H9 (cell line): Measurements from ENCODE around the gene DAAM2. TPM values are rescaled to one million over a fixed set of nuclear protein-coding genes. Genes with fewer than 3 reads are reported as not detected.

ENCODE experiments used
- DNase-seq: peaks from one replicate; pipeline ENCODE4 v3.0.0-alpha.2; 2017
- H2AFZ ChIP-seq: one replicate; pipeline ENCODE4 v1.6.1; 2013; ENCODE audit warnings: mild to moderate bottlenecking, low read length, control low read depth, moderate library complexity
- H2AK5ac ChIP-seq: 2 replicates; pipeline ENCODE4 v1.6.1; 2013; ENCODE audit warnings: low read length, control low read depth, mixed read lengths; ENCODE audit not compliant: insufficient read length
- H2BK120ac ChIP-seq: one replicate; pipeline ENCODE4 v1.6.1; 2013; ENCODE audit warnings: low read depth, mild to moderate bottlenecking, low read length, control low read depth, inconsistent platforms; ENCODE audit not compliant: poor library complexity, severe bottlenecking
- H2BK12ac ChIP-seq: 2 replicates; pipeline ENCODE4 v1.6.1; 2013; ENCODE audit warnings: low read length, control low read depth, mixed read lengths, low read depth; ENCODE audit not compliant: insufficient read length
- H2BK15ac ChIP-seq: 2 replicates; pipeline ENCODE4 v1.6.1; 2013; ENCODE audit warnings: low read depth, low read length, control low read depth
- H2BK20ac ChIP-seq: one replicate; pipeline ENCODE4 v1.6.1; 2013; ENCODE audit warnings: low read depth, mild to moderate bottlenecking, low read length, control low read depth, inconsistent platforms; ENCODE audit not compliant: poor library complexity, severe bottlenecking
- H2BK5ac ChIP-seq: 2 replicates; pipeline ENCODE4 v1.6.1; 2013; ENCODE audit warnings: low read length, control low read depth, mixed read lengths; ENCODE audit not compliant: insufficient read length
- H3K14ac ChIP-seq: 2 replicates; pipeline ENCODE4 v1.6.1; 2013; ENCODE audit warnings: low read length, control low read depth; ENCODE audit not compliant: insufficient read depth
- H3K18ac ChIP-seq: 2 replicates; pipeline ENCODE4 v1.6.1; 2013; ENCODE audit warnings: low read depth, mild to moderate bottlenecking, mixed read lengths, low read length, control low read depth; ENCODE audit not compliant: insufficient read length
- H3K23ac ChIP-seq: 2 replicates; pipeline ENCODE4 v1.6.1; 2013; ENCODE audit warnings: low read length, control low read depth, mixed read lengths, low read depth; ENCODE audit not compliant: insufficient read length
- H3K23me2 ChIP-seq: 2 replicates; pipeline ENCODE4 v1.6.1; 2013; ENCODE audit warnings: low read depth, mild to moderate bottlenecking, mixed read lengths, low read length, control low read depth; ENCODE audit not compliant: insufficient read length, poor library complexity, severe bottlenecking
- H3K27ac ChIP-seq: 2 replicates; pipeline ENCODE4 v1.5.1; 2013; ENCODE audit warnings: low read length, control low read depth, mixed read lengths, low read depth; ENCODE audit not compliant: insufficient read length
- H3K27me3 ChIP-seq: 2 replicates; pipeline ENCODE4 v1.6.1; 2013; ENCODE audit warnings: low read length, control low read depth, inconsistent platforms; ENCODE audit not compliant: insufficient read depth
- H3K4ac ChIP-seq: 2 replicates; pipeline ENCODE4 v1.6.1; 2013; ENCODE audit warnings: low read depth, mild to moderate bottlenecking, control low read depth, inconsistent platforms, low read length, moderate library complexity
- H3K4me1 ChIP-seq: 2 replicates; pipeline ENCODE4 v1.6.1; 2013; ENCODE audit warnings: low read length, control low read depth, inconsistent platforms; ENCODE audit not compliant: insufficient read depth
- H3K4me2 ChIP-seq: 2 replicates; pipeline ENCODE4 v1.6.1; 2013; ENCODE audit warnings: low read length, control low read depth, mixed read lengths; ENCODE audit not compliant: insufficient read length, insufficient read depth
- H3K56ac ChIP-seq: 2 replicates; pipeline ENCODE4 v1.6.1; 2013; ENCODE audit warnings: low read depth, mild to moderate bottlenecking, mixed read lengths, low read length, control low read depth; ENCODE audit not compliant: insufficient read length
- H3K79me1 ChIP-seq: 2 replicates; pipeline ENCODE4 v1.6.1; 2013; ENCODE audit warnings: low read depth, mild to moderate bottlenecking, moderate library complexity, low read length, control low read depth, inconsistent platforms; ENCODE audit not compliant: insufficient read depth, poor library complexity, severe bottlenecking
- H3K79me2 ChIP-seq: 2 replicates; pipeline ENCODE4 v1.6.1; 2013; ENCODE audit warnings: low read length, control low read depth, inconsistent platforms; ENCODE audit not compliant: insufficient read depth
- H3K9ac ChIP-seq: 2 replicates; pipeline ENCODE4 v1.6.1; 2013; ENCODE audit warnings: low read length, control low read depth, mixed read lengths; ENCODE audit not compliant: insufficient read length; ENCODE audit errors: extremely low read depth
- H3K9me3 ChIP-seq: one replicate; pipeline ENCODE4 v1.6.1; 2013; ENCODE audit warnings: low read depth, low read length, inconsistent platforms; ENCODE audit not compliant: control insufficient read depth
- H3T11ph ChIP-seq: one replicate; pipeline ENCODE4 v1.6.1; 2013; ENCODE audit warnings: mild to moderate bottlenecking, low read length, control low read depth, inconsistent platforms
- H4K20me1 ChIP-seq: one replicate; pipeline ENCODE4 v1.6.1; 2013; ENCODE audit not compliant: control insufficient read depth, insufficient read length, insufficient read depth
- H4K5ac ChIP-seq: 2 replicates; pipeline ENCODE4 v1.6.1; 2013; ENCODE audit warnings: low read depth, mild to moderate bottlenecking, mixed read lengths, low read length, control low read depth; ENCODE audit not compliant: insufficient read length
- H4K8ac ChIP-seq: replicated peaks from 2 replicates; pipeline ENCODE4 v1.6.1; 2013; ENCODE audit warnings: low read length, control low read depth, mixed read lengths, low read depth; ENCODE audit not compliant: insufficient read length
- H4K91ac ChIP-seq: 2 replicates; pipeline ENCODE4 v1.6.1; 2013; ENCODE audit warnings: low read depth, mild to moderate bottlenecking, moderate library complexity, mixed read lengths, low read length, control low read depth; ENCODE audit not compliant: insufficient read length
- H3K27ac Mint-ChIP-seq, 3 experiments: 2 replicates in 2 of 3; 3 replicates in 1 of 3; pipeline ENCODE4 v1.8.0; 2020 to 2021; ENCODE audit warnings: mixed read lengths in 3 of 3, mild to moderate bottlenecking in 1 of 3, moderate library complexity in 1 of 3
- H3K27me3 Mint-ChIP-seq: 2 replicates; pipeline ENCODE4 v1.8.0; 2021; ENCODE audit warnings: low read depth, mild to moderate bottlenecking, moderate library complexity, mixed read lengths
- H3K36me3 Mint-ChIP-seq, 3 experiments: 2 replicates in 2 of 3; 3 replicates in 1 of 3; pipeline ENCODE4 v1.8.0; 2020 to 2021; ENCODE audit warnings: low read depth in 3 of 3, mixed read lengths in 3 of 3; ENCODE audit not compliant: insufficient read depth in 1 of 3
- H3K4me1 Mint-ChIP-seq, 2 experiments: 2 replicates each; pipeline ENCODE4 v1.8.0; 2020; ENCODE audit warnings: mixed read lengths in 2 of 2
- H3K4me3 Mint-ChIP-seq, 2 experiments: 2 replicates in 1 of 2; 3 replicates in 1 of 2; pipeline ENCODE4 v1.8.0; 2020 to 2021; ENCODE audit warnings: mild to moderate bottlenecking in 2 of 2, mixed read lengths in 2 of 2, moderate library complexity in 1 of 2
- H3K9me3 Mint-ChIP-seq, 2 experiments: 2 replicates in 1 of 2; 3 replicates in 1 of 2; pipeline ENCODE4 v1.8.0; 2020; ENCODE audit warnings: mild to moderate bottlenecking in 2 of 2, mixed read lengths in 2 of 2, moderate library complexity in 1 of 2
- WGBS: extraction: QIAGEN DNeasy Blood & Tissue Kit; methylation state at CpG from one replicate; pipeline ENCODE4 v1.1.7; 2013; ENCODE audit warnings: missing lambda C conversion rate, low lambda C conversion rate, mixed read lengths; ENCODE audit not compliant: insufficient read length; ENCODE audit errors: extremely low coverage; 5-methylcytosine and 5-hydroxymethylcytosine counted together
- total RNA-seq: library from RNA; stranded (reverse); gene quantifications from 2 replicates; pipeline ENCODE4 v1.2.1, GENCODE V29; 2021
- TF ChIP-seq, protein P1 (sequence below): fragments of 200-600 bp; sonication (generic); conservative IDR thresholded peaks from 3 replicates; pipeline ENCODE4 v1.8.0; 2021; ENCODE audit warnings: antibody characterized with exemption, mild to moderate bottlenecking

DAAM2 gene
- total RNA-seq, 1 experiment from 2014 or later: 1.1 TPM

DNA sequence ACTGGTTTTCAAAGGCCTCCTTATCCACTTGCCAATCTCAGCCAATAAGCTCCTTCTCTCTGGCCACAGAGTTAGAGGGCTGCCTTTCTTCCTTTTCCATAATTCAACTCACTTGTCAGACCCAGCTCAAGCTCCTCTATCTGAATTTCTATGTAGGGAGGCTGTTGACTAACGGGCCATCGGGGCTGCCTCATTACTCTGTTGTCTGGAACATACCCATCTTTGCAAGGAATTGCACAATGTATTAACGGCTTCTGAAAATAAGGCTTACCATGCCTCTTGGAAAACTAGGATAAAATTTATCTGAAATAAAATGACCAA lies 38.5 kb upstream of the DAAM2 start:
- no peak overlapping the region for H3K56ac ChIP-seq
- H3K9ac ChIP-seq: no peak overlapping the region
- no CpG with 5 or more reads among the region's 3 CpGs for WGBS
- no peak overlapping the region for H3T11ph ChIP-seq
- H3K23me2 ChIP-seq: no peaks in the 10 kb centered on the region
- no peak overlapping the region for H2BK120ac ChIP-seq
- H4K20me1 ChIP-seq: no peaks in the 10 kb centered on the region
- H3K27ac Mint-ChIP-seq: no peak overlapping the region
- H3K4me1 ChIP-seq: no peaks in the 10 kb centered on the region
- no peak overlapping the region for H2BK12ac ChIP-seq
- no peaks in the 10 kb centered on the region for H3K79me1 ChIP-seq
- H4K5ac ChIP-seq: no peak overlapping the region
- no peaks in the 10 kb centered on the region for H3K27me3 Mint-ChIP-seq
- no peaks in the 10 kb centered on the region for H3K9me3 ChIP-seq
- no peak overlapping the region for H4K91ac ChIP-seq
- no peak overlapping the region for H3K4me3 Mint-ChIP-seq
- TF ChIP-seq, protein P1, sequence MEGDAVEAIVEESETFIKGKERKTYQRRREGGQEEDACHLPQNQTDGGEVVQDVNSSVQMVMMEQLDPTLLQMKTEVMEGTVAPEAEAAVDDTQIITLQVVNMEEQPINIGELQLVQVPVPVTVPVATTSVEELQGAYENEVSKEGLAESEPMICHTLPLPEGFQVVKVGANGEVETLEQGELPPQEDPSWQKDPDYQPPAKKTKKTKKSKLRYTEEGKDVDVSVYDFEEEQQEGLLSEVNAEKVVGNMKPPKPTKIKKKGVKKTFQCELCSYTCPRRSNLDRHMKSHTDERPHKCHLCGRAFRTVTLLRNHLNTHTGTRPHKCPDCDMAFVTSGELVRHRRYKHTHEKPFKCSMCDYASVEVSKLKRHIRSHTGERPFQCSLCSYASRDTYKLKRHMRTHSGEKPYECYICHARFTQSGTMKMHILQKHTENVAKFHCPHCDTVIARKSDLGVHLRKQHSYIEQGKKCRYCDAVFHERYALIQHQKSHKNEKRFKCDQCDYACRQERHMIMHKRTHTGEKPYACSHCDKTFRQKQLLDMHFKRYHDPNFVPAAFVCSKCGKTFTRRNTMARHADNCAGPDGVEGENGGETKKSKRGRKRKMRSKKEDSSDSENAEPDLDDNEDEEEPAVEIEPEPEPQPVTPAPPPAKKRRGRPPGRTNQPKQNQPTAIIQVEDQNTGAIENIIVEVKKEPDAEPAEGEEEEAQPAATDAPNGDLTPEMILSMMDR: no peak
- no peak overlapping the region for H4K8ac ChIP-seq
- no peak overlapping the region for H2AK5ac ChIP-seq
- no peaks in the 10 kb centered on the region for H3K9me3 Mint-ChIP-seq
- no peak overlapping the region for H2AFZ ChIP-seq
- no peaks in the 10 kb centered on the region for H3K27me3 ChIP-seq
- H2BK15ac ChIP-seq: no peak overlapping the region
- H2BK20ac ChIP-seq: no peak overlapping the region
- H3K14ac ChIP-seq: no peak overlapping the region
- no peak overlapping the region for H2BK5ac ChIP-seq
- no peak for DNase-seq
- H3K23ac ChIP-seq: no peak overlapping the region
- no peak overlapping the region for H3K4ac ChIP-seq
- H3K27ac ChIP-seq: no peak overlapping the region
- H3K4me1 Mint-ChIP-seq: peaks cover 0 to 3% of the 10 kb centered on the region in 2 experiments; a peak in 1 of 4 replicates
- H3K79me2 ChIP-seq: peaks cover 3% of the 10 kb centered on the region; the same call in 1 of the 2 replicates
- no peaks in the 10 kb centered on the region for H3K36me3 Mint-ChIP-seq
- H3K18ac ChIP-seq: no peak overlapping the region
- no peak overlapping the region for H3K4me2 ChIP-seq
